ENCODE results near the gene SP110. TPM values are rescaled to one million over a fixed set of nuclear protein-coding genes. Genes with fewer than 3 reads are reported as not detected.
"Not testable (repeated sequence)": the region's sequence is repeated elsewhere in the genome, so short reads cannot be mapped to it uniquely, and the experiment has no call there.

SP110 gene
- total and polyA plus RNA-seq, 2 of the 4 experiments (the other 2 are of a cell fraction): 9.3 to 10.2 TPM

GRCh38 chr2:230224458-230224857 is 4.7 kb upstream of the SP110 start:
- no peak overlapping the region for H4K91ac ChIP-seq (ENCODE audit: insufficient read depth, low read depth, low read length)
- no peak overlapping the region for H2BK5ac ChIP-seq (ENCODE audit: low read depth, low read length, poor library complexity, severe bottlenecking)
- H3K4me1 ChIP-seq (ENCODE audit: control insufficient read depth, insufficient read depth, low read length): no peaks in the 10 kb centered on the region
- H3K27ac ChIP-seq (ENCODE audit: insufficient read depth, low read length): no peak overlapping the region
- ChIA-PET POLR2A (ENCODE audit: unreplicated experiment) (no interaction called here), CTCF (no interaction called here)
- H2BK15ac ChIP-seq (ENCODE audit: low read depth, low read length): no peak overlapping the region
- intact Hi-C loops (cut with micrococcal nuclease): no loop called here
- BruUV-seq (replicated peaks): no TSS peak
- H3K9ac ChIP-seq (ENCODE audit: low read depth, low read length): no peak overlapping the region
- no peak overlapping the region for H3K4ac ChIP-seq (ENCODE audit: low read depth, low read length)
- TF ChIP-seq RCOR1 (IDR thresholded peaks at IDR 0.05; ENCODE audit: insufficient replicate concordance, low read length): no peak
- no peak for TF ChIP-seq CEBPB (IDR thresholded peaks at IDR 0.05; ENCODE audit: low read depth, low read length)
- TF ChIP-seq FOS (IDR thresholded peaks at IDR 0.05; ENCODE audit: low read depth, low read length): no peak
- TF ChIP-seq, protein P1, sequence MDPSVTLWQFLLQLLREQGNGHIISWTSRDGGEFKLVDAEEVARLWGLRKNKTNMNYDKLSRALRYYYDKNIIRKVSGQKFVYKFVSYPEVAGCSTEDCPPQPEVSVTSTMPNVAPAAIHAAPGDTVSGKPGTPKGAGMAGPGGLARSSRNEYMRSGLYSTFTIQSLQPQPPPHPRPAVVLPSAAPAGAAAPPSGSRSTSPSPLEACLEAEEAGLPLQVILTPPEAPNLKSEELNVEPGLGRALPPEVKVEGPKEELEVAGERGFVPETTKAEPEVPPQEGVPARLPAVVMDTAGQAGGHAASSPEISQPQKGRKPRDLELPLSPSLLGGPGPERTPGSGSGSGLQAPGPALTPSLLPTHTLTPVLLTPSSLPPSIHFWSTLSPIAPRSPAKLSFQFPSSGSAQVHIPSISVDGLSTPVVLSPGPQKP (IDR thresholded peaks at IDR 0.05; ENCODE audit: borderline replicate concordance, low read depth, low read length): no peak
- TF ChIP-seq RFX5 (IDR thresholded peaks at IDR 0.05; ENCODE audit: low read depth, low read length): no peak
- TF ChIP-seq CHD1 (IDR thresholded peaks at IDR 0.05; ENCODE audit: low read depth, low read length): no peak
- no peak overlapping the region for H3K23ac ChIP-seq (ENCODE audit: low read depth, low read length)
- H2BK20ac ChIP-seq (ENCODE audit: low read depth, low read length): no peak overlapping the region
- no peak overlapping the region for H2AK9ac ChIP-seq (replicated peaks; ENCODE audit: low read depth, low read length, poor library complexity)
- H4K8ac ChIP-seq (ENCODE audit: low read depth in 2 of 2, low read length in 2 of 2): no peak overlapping the region
- no peak overlapping the region for H3K56ac ChIP-seq (ENCODE audit: extremely low read depth, insufficient read depth, low read length)
- no peaks in the 10 kb centered on the region for H3K36me3 ChIP-seq (ENCODE audit: control insufficient read depth, insufficient read depth, low read length)
- no peak overlapping the region for H3K4me3 ChIP-seq (ENCODE audit: insufficient read depth, low read depth, low read length)
- DNase-seq (no peak), ATAC-seq (ENCODE audit: low read depth) (no peak)
- H3K9me1 ChIP-seq (ENCODE audit: insufficient read depth, low read length): no peaks in the 10 kb centered on the region
- no peak overlapping the region for H2BK120ac ChIP-seq (ENCODE audit: low read depth, low read length)
- H3K4me2 ChIP-seq (ENCODE audit: low read depth, low read length): no peak overlapping the region
- H3K14ac ChIP-seq (replicated peaks; ENCODE audit: low read depth, low read length): no peak overlapping the region
- H3K79me1 ChIP-seq (ENCODE audit: low read depth in 1 of 2, low read length in 2 of 2): 0 out of 4 replicates have a peak, but pooled peaks cover 0 to 3% of the 10 kb centered on the region in 2 experiments
- H4K20me1 ChIP-seq (ENCODE audit: insufficient read depth, low read length): no peaks in the 10 kb centered on the region
- H4K5ac ChIP-seq (ENCODE audit: low read depth, low read length): no peak overlapping the region
- in situ Hi-C loops (cut with MboI; ENCODE audit: low sequenced_read_pairs): loop anchor here (25.0 kb wide), 1 partner anchor 588 kb away; no protein-coding TSS in a partner anchor
- no peak overlapping the region for H2AFZ ChIP-seq (replicated peaks; ENCODE audit: low read length, poor library complexity)
- dilution Hi-C loops (cut with HindIII; ENCODE audit: low sequenced_read_pairs, unreplicated experiment): no loop called here
- no peak overlapping the region for H2AK5ac ChIP-seq (ENCODE audit: low read depth, low read length)
- no peaks in the 10 kb centered on the region for H3K27me3 ChIP-seq (ENCODE audit: control insufficient read depth, insufficient read depth, low read length)
- H3K9me3 ChIP-seq (ENCODE audit: control insufficient read depth, insufficient read depth, low read length): no peaks in the 10 kb centered on the region
- H3K18ac ChIP-seq (ENCODE audit: low read depth, low read length): no peak overlapping the region

DNA sequence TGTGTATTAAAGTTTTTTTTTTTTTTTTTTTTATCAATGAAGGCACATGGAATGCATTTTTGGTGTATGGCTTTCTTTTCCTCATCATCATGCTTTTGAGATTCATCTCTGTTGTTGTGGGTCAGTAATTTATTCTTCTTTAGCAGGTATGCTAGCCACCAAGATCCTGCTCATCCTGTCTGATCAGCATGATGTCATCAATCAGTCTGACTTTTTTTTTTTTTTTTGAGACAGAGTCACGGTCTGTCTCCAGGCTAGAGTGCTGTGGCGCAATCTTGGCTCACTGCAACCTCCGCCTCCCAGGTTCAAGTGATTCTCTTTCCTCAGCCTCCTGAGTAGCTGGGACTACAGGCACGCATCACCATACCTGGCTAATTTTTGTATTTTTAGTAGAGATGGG is 3.0 kb upstream of the SP110 start:
- H3K14ac ChIP-seq (replicated peaks; ENCODE audit: low read depth, low read length); BruUV-seq (replicated peaks); H3K18ac ChIP-seq (ENCODE audit: low read depth, low read length); H3K4me1 ChIP-seq (ENCODE audit: control insufficient read depth, insufficient read depth, low read length); H3K9me1 ChIP-seq (ENCODE audit: insufficient read depth, low read length); CTCF ChIA-PET; H4K8ac ChIP-seq (ENCODE audit: low read depth in 2 of 2, low read length in 2 of 2); H3K9ac ChIP-seq (ENCODE audit: low read depth, low read length); POLR2A ChIA-PET (ENCODE audit: unreplicated experiment); H3K27ac ChIP-seq (ENCODE audit: insufficient read depth, low read length); H2AFZ ChIP-seq (replicated peaks; ENCODE audit: low read length, poor library complexity); H4K20me1 ChIP-seq (ENCODE audit: insufficient read depth, low read length); H2BK20ac ChIP-seq (ENCODE audit: low read depth, low read length); H4K5ac ChIP-seq (ENCODE audit: low read depth, low read length); intact Hi-C loops (cut with micrococcal nuclease); H3K4me2 ChIP-seq (ENCODE audit: low read depth, low read length); dilution Hi-C loops (cut with HindIII; ENCODE audit: low sequenced_read_pairs, unreplicated experiment); H3K36me3 ChIP-seq (ENCODE audit: control insufficient read depth, insufficient read depth, low read length); H3K4me3 ChIP-seq (ENCODE audit: insufficient read depth, low read depth, low read length); H2BK15ac ChIP-seq (ENCODE audit: low read depth, low read length); H3K4ac ChIP-seq (ENCODE audit: low read depth, low read length); H3K23ac ChIP-seq (ENCODE audit: low read depth, low read length); ATAC-seq (ENCODE audit: low read depth); H2AK5ac ChIP-seq (ENCODE audit: low read depth, low read length); H2AK9ac ChIP-seq (replicated peaks; ENCODE audit: low read depth, low read length, poor library complexity); H4K91ac ChIP-seq (ENCODE audit: insufficient read depth, low read depth, low read length); H2BK120ac ChIP-seq (ENCODE audit: low read depth, low read length); H2BK5ac ChIP-seq (ENCODE audit: low read depth, low read length, poor library complexity, severe bottlenecking); H3K27me3 ChIP-seq (ENCODE audit: control insufficient read depth, insufficient read depth, low read length); H3K56ac ChIP-seq (ENCODE audit: extremely low read depth, insufficient read depth, low read length); H3K9me3 ChIP-seq (ENCODE audit: control insufficient read depth, insufficient read depth, low read length); H3K79me1 ChIP-seq (ENCODE audit: low read depth in 1 of 2, low read length in 2 of 2); DNase-seq: not testable (repeated sequence)
- in situ Hi-C loops (cut with MboI; ENCODE audit: low sequenced_read_pairs): loop anchor here (25.0 kb wide), 1 partner anchor 589 kb away; no protein-coding TSS in a partner anchor
- no CpG with 5 or more reads among the region's 4 CpGs for whole genome bisulfite sequencing, 2 experiments (ENCODE audit: extremely low coverage in 2 of 2, insufficient read length in 1 of 2)
